HEK293 (cell line): ENCODE results near the gene ADAM8.

Experiments used
- CTCF ChIA-PET: fragments of 350-600 bp; formaldehyde crosslinking; extraction: SDS; loops from one replicate; lab custom pipeline; 2021; ENCODE audit warnings: antibody characterized with exemption; lab: Yijun Ruan, JAX
- POLR2A ChIA-PET: fragments of 300-600 bp; formaldehyde crosslinking; extraction: SDS; loops from one replicate; lab custom pipeline; 2020; ENCODE audit warnings: antibody characterized with exemption, inconsistent platforms; lab: Yijun Ruan, JAX
- H3K27ac ChIP-seq: fragments of 200-500 bp; sonication (Bioruptor generic); 2 replicates; pipeline ENCODE4 v1.5.1; 2014; ENCODE audit warnings: low read depth, low read length, control low read depth, inconsistent platforms; ENCODE audit errors: extremely low read depth
- H3K36me3 ChIP-seq, 2 experiments: fragments of 200-500 bp in 1 of 2; sonication (Bioruptor generic) in 1 of 2; 1 replicate in 1 of 2; 2 replicates in 1 of 2; pipeline ENCODE4 v1.5.1; 2014 to 2017; ENCODE audit warnings: inconsistent platforms in 2 of 2, low read length in 2 of 2; ENCODE audit not compliant: control insufficient read depth in 2 of 2, insufficient read depth in 1 of 2
- H3K4me1 ChIP-seq: fragments of 200-500 bp; sonication (Bioruptor generic); 2 replicates; pipeline ENCODE4 v1.5.1; 2014; ENCODE audit warnings: mild to moderate bottlenecking, low read length, inconsistent platforms; ENCODE audit not compliant: control insufficient read depth, insufficient read depth
- H3K4me3 ChIP-seq: 2 replicates; pipeline ENCODE4 v1.5.1; 2011; ENCODE audit warnings: low read depth, mild to moderate bottlenecking, control low read depth, low read length, moderate library complexity
- H3K9me3 ChIP-seq: fragments of 200-500 bp; sonication (Bioruptor generic); 2 replicates; pipeline ENCODE4 v1.5.1; 2014; ENCODE audit warnings: low read depth, low read length, inconsistent platforms; ENCODE audit not compliant: control insufficient read depth, insufficient read depth
- CTCF ChIP-seq: fragments of 450-650 bp; formaldehyde crosslinking; IDR thresholded peaks from 2 replicates; pipeline ENCODE4 v1.5.1; 2016; ENCODE audit warnings: missing biosample characterization, missing genetic modification characterization
- GLIS2 ChIP-seq: fragments of 450-650 bp; formaldehyde crosslinking; IDR thresholded peaks from 2 replicates; pipeline ENCODE4 v1.5.1; 2016; ENCODE audit warnings: missing biosample characterization, missing genetic modification characterization
- HOXA7 ChIP-seq: sonication (generic); formaldehyde crosslinking; IDR thresholded peaks from 2 replicates; pipeline ENCODE4 v1.8.1; 2022; ENCODE audit warnings: missing genetic modification reagents, borderline replicate concordance
- KLF8 ChIP-seq: fragments of 450-650 bp; formaldehyde crosslinking; IDR thresholded peaks from 2 replicates; pipeline ENCODE4 v1.5.1; 2016; ENCODE audit warnings: missing biosample characterization, missing genetic modification characterization
- MZF1 ChIP-seq: fragments of 450-650 bp; formaldehyde crosslinking; IDR thresholded peaks from 2 replicates; pipeline ENCODE4 v1.5.1; 2017; ENCODE audit warnings: missing biosample characterization, missing genetic modification characterization, borderline replicate concordance
- PRDM1 ChIP-seq: fragments of 450-650 bp; formaldehyde crosslinking; IDR thresholded peaks from 2 replicates; pipeline ENCODE4; 2016; ENCODE audit warnings: missing biosample characterization, missing genetic modification characterization
- ZBTB8A ChIP-seq: fragments of 450-650 bp; formaldehyde crosslinking; IDR thresholded peaks from 2 replicates; pipeline ENCODE4 v1.5.1; 2016; ENCODE audit warnings: missing biosample characterization, missing genetic modification characterization
- ZEB2 ChIP-seq: fragments of 450-650 bp; formaldehyde crosslinking; IDR thresholded peaks from 2 replicates; pipeline ENCODE4 v1.5.1; 2016; ENCODE audit warnings: missing biosample characterization, missing genetic modification characterization
- ZNF148 ChIP-seq: fragments of 450-650 bp; formaldehyde crosslinking; IDR thresholded peaks from 2 replicates; pipeline ENCODE4 v1.5.0; 2017; ENCODE audit warnings: missing biosample characterization, missing genetic modification characterization, borderline replicate concordance
- ZNF174 ChIP-seq: fragments of 450-650 bp; formaldehyde crosslinking; IDR thresholded peaks from 2 replicates; pipeline ENCODE4 v1.5.0; 2017; ENCODE audit warnings: missing biosample characterization, mild to moderate bottlenecking, missing genetic modification characterization
- ZNF394 ChIP-seq: fragments of 450-650 bp; formaldehyde crosslinking; IDR thresholded peaks from 2 replicates; pipeline ENCODE4 v1.5.1; 2016; ENCODE audit warnings: missing biosample characterization, missing genetic modification characterization, mild to moderate bottlenecking, moderate library complexity, borderline replicate concordance
- ZNF48 ChIP-seq: fragments of 450-650 bp; formaldehyde crosslinking; IDR thresholded peaks from 2 replicates; pipeline ENCODE4 v1.5.1; 2016; ENCODE audit warnings: missing biosample characterization, missing genetic modification characterization
- ZNF501 ChIP-seq: fragments of 450-650 bp; formaldehyde crosslinking; IDR thresholded peaks from 2 replicates; pipeline ENCODE4 v1.5.1; 2016; ENCODE audit warnings: missing biosample characterization, missing genetic modification characterization
- ZNF521 ChIP-seq: fragments of 450-650 bp; formaldehyde crosslinking; IDR thresholded peaks from 2 replicates; pipeline ENCODE4 v1.5.1; 2017; ENCODE audit warnings: missing biosample characterization, mild to moderate bottlenecking, missing genetic modification characterization
- ZNF776 ChIP-seq: fragments of 450-650 bp; formaldehyde crosslinking; IDR thresholded peaks from 2 replicates; pipeline ENCODE4 v1.5.0; 2017; ENCODE audit warnings: missing biosample characterization, missing genetic modification characterization, borderline replicate concordance
- ZNF837 ChIP-seq: fragments of 450-650 bp; formaldehyde crosslinking; IDR thresholded peaks from 2 replicates; pipeline ENCODE4 v1.5.1; 2016; ENCODE audit warnings: missing biosample characterization, missing genetic modification characterization

ADAM8 gene

GRCh38 chr10:133249975-133250754 is 26.5 kb downstream of the ADAM8 start (continued):
- TF ChIP-seq ZNF148 (tag by site-specific recombination): 0 out of 2 replicates have a peak, but pooled peaks have one; percentile 14
- TF ChIP-seq HOXA7 (CRISPR knock-in tag): no peak
- TF ChIP-seq ZNF776 (tag by site-specific recombination): 0 out of 2 replicates have a peak, but pooled peaks have one; percentile 59
- TF ChIP-seq KLF8 (tag by site-specific recombination): peak; percentile 19; the same call in 1 of the 2 replicates
- TF ChIP-seq ZNF394 (tag by site-specific recombination): peak; percentile 83
- 0 out of 2 replicates have a peak, but pooled peaks have one; percentile 17 for TF ChIP-seq ZNF521 (tag by site-specific recombination)
- peak; percentile 92; the same call in 1 of the 2 replicates for TF ChIP-seq ZNF48 (tag by site-specific recombination)
- TF ChIP-seq PRDM1 (tag by site-specific recombination): no peak

- CTCF ChIA-PET: no interaction called here
- no peaks in the 10 kb centered on the region for H3K36me3 ChIP-seq
- H3K9me3 ChIP-seq: no peaks in the 10 kb centered on the region
- no peaks in the 10 kb centered on the region for H3K4me1 ChIP-seq
- POLR2A ChIA-PET: no interaction called here
- TF ChIP-seq ZEB2: no peak
- peak; percentile 35; the same call in 1 of the 2 replicates for TF ChIP-seq GLIS2 (tag by site-specific recombination)
- no peak for TF ChIP-seq ZNF174 (tag by site-specific recombination)
- no peak for TF ChIP-seq ZNF837 (tag by site-specific recombination)
- no peak for TF ChIP-seq ZNF501 (tag by site-specific recombination)
- TF ChIP-seq CTCF (tag by site-specific recombination): peak; percentile 21; the same call in 1 of the 2 replicates
- peak; percentile 19; the same call in 1 of the 2 replicates for TF ChIP-seq ZBTB8A (tag by site-specific recombination)
- H3K27ac ChIP-seq: no peak overlapping the region
- no peak overlapping the region for H3K4me3 ChIP-seq
Observed at GRCh38 chr10:133249094-133249780, 27.4 kb downstream of the ADAM8 start.

- H3K4me3 ChIP-seq: no peak overlapping the region
- CTCF ChIA-PET: interaction anchor here (0.6 kb wide), 1 partner anchor 65 kb away, joined by 3 read pairs; no protein-coding TSS in a partner anchor
- H3K27ac ChIP-seq: no peak overlapping the region
- POLR2A ChIA-PET: no interaction called here
- H3K36me3 ChIP-seq: no peaks in the 10 kb centered on the region
- H3K4me1 ChIP-seq: no peaks in the 10 kb centered on the region
- H3K9me3 ChIP-seq: no peaks in the 10 kb centered on the region
- TF ChIP-seq GLIS2 (tag by site-specific recombination) (0 out of 2 replicates have a peak, but pooled peaks have one; percentile 17), MZF1 (no peak)
Observed at GRCh38 chr10:133248334-133248715, 28.3 kb downstream of the ADAM8 start.
